ENCODE data around the gene RSU1. TPM values are rescaled to one million over a fixed set of nuclear protein-coding genes. Genes with fewer than 3 reads are reported as not detected.

RSU1 gene
- total and polyA plus RNA-seq, 2 of the 13 experiments (the other 11 are each of a cell fraction or from before 2014, with no cell fraction given) = 32.3 to 35.1 TPM

DNA sequence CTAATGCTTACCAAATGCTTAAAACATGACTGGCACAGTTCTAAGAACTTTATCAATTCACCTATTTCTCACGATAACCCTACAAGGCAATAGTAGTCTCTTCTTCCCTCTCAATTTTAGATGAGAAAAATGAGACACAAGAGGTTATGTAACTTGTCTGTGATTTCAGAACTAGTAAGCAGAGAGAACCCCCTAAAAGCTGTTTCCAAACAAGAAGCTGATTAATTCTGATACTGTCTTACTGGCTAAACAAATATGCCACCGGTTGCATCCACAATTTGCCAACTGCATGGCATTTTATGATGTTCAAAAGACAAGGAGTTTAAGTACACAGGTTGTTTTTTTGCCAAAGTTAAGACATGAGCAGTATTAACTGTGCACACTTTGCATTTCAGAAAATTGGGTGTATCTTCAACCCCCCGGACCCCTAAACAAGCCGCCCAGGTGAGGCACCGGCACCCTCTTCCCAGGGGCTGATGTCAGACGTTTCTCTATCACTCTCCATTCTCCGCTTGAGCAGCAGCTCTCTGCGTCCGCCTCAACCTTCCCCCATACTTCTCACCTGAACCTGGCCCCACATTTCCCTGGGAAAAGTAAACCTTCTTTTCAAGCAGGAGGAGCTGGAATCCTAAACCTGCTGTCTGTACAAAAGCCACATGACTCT is 21.7 kb downstream of the RSU1 start (continued):
- TF ChIP-seq, protein P1, sequence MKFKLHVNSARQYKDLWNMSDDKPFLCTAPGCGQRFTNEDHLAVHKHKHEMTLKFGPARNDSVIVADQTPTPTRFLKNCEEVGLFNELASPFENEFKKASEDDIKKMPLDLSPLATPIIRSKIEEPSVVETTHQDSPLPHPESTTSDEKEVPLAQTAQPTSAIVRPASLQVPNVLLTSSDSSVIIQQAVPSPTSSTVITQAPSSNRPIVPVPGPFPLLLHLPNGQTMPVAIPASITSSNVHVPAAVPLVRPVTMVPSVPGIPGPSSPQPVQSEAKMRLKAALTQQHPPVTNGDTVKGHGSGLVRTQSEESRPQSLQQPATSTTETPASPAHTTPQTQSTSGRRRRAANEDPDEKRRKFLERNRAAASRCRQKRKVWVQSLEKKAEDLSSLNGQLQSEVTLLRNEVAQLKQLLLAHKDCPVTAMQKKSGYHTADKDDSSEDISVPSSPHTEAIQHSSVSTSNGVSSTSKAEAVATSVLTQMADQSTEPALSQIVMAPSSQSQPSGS (CRISPR knock-in tag; IDR thresholded peaks at IDR 0.05) = no peak
- TF ChIP-seq TOE1 (CRISPR knock-in tag; IDR thresholded peaks at IDR 0.05) = no peak

DNA sequence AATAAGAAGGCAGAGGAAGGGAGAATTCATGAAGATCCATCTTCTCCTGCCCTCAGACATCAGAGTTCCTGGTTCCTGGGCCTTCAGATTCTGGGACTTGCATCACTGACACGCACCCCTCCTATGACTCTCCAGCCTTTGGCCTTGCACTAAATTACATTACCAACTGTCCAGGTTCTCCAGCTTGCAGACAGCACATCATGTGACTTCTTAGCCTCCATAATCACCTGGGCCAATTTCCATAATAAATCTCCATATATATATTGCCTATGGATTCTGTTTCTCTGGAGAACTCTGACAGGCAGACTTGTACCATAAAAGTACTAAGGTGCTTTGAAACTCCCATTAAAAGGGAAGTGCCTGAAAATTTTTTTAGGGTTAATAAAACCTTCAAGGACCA is 23.2 kb downstream of the RSU1 start:
- no peak for ATAC-seq
- intact Hi-C loops (cut with micrococcal nuclease; ENCODE audit: unreplicated experiment) = no loop called here
- no peak for DNase-seq (ENCODE audit: low spot score)
- in situ Hi-C loops (cut with HindIII; ENCODE audit: extremely low pct_ligation_motif_present, low pct_unique_long_range_greater_than_20kb) = loop anchor here (25.0 kb wide), 2 partner anchors 682 to 907 kb away; no protein-coding TSS in a partner anchor
- WGBS (ENCODE audit: low lambda C conversion rate) = 100% methylated on average over 1 of the region's 1 CpG
- BruUV-seq (replicated peaks) = no TSS peak
- no peak overlapping the region for H3K4me2 ChIP-seq (ENCODE audit: low read depth, low read length)
- H3K36me3 ChIP-seq (replicated peaks in 1 of 2; ENCODE audit: control insufficient read depth in 1 of 2, insufficient read depth in 2 of 2, low read length in 2 of 2) = no peaks in the 10 kb centered on the region
- H3K4me3 ChIP-seq (replicated peaks in 1 of 3; ENCODE audit: insufficient read depth in 1 of 3, low read depth in 2 of 3, low read length in 3 of 3) = no peak overlapping the region
- FAIRE-seq = no peak
- TF ChIP-seq ZNF138 (CRISPR knock-in tag; IDR thresholded peaks at IDR 0.05; ENCODE audit: low read depth) = no peak
- no peaks in the 10 kb centered on the region for H3K27me3 ChIP-seq (ENCODE audit: control insufficient read depth in 1 of 2, insufficient read depth in 2 of 2, low read length in 2 of 2)
- no peak overlapping the region for H3K9ac ChIP-seq (ENCODE audit: insufficient read depth, low read depth, low read length)
- H4K20me1 ChIP-seq (ENCODE audit: insufficient read depth, low read length) = no peaks in the 10 kb centered on the region
- no peak overlapping the region for H3K27ac ChIP-seq (ENCODE audit: extremely low read length, insufficient read depth, low read length)
- H3K4me1 ChIP-seq (ENCODE audit: insufficient read depth, low read length) = peaks cover 6% of the 10 kb centered on the region
- no peak overlapping the region for H2AFZ ChIP-seq (ENCODE audit: low read length)
- ChIA-PET POLR2A (no interaction called here), CTCF (ENCODE audit: low intra/inter-chr PET ratio, low total read pairs) (no interaction called here)
- no peaks in the 10 kb centered on the region for H3K9me3 ChIP-seq (ENCODE audit: low read length)
- no peaks in the 10 kb centered on the region for H3K79me2 ChIP-seq (ENCODE audit: insufficient read depth, low read length)

DNA sequence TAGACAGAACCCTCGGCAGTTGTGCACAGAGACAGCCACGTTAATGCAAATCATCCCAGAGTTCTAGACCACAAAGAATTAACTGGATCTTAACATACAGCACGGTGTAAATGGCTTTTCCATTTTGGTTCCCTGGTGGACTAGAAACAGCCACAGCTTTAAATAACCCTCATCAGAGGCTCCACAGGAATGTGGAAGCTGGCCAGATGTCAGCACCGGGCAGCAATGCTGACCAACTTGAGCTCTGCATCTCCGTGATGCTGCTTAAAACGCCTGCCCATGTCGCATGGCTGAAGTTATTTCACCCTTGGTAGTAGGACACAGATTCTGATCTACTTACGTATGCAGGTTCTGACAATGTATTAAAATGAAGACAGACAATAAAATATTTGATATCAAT is 24.5 kb downstream of the RSU1 start:
- peaks cover 6% of the 10 kb centered on the region; the same call in 1 of the 2 replicates for H3K4me1 ChIP-seq (ENCODE audit: insufficient read depth, low read length)
- intact Hi-C loops (cut with micrococcal nuclease; ENCODE audit: unreplicated experiment) (no loop called here), in situ Hi-C loops (cut with HindIII; ENCODE audit: extremely low pct_ligation_motif_present, low pct_unique_long_range_greater_than_20kb) (loop anchor here (25.0 kb wide), 2 partner anchors 680 to 905 kb away; no protein-coding TSS in a partner anchor)
- no peak overlapping the region for H3K27ac ChIP-seq (ENCODE audit: extremely low read length, insufficient read depth, low read length)
- no peaks in the 10 kb centered on the region for H3K79me2 ChIP-seq (ENCODE audit: insufficient read depth, low read length)
- no peaks in the 10 kb centered on the region; a peak in 1 of 5 replicates for H3K36me3 ChIP-seq (replicated peaks in 1 of 2; ENCODE audit: control insufficient read depth in 1 of 2, insufficient read depth in 2 of 2, low read length in 2 of 2)
- H3K4me2 ChIP-seq (ENCODE audit: low read depth, low read length) = no peak overlapping the region
- no peaks in the 10 kb centered on the region for H3K9me3 ChIP-seq (ENCODE audit: low read length)
- DNase-seq (ENCODE audit: low spot score) (no peak), FAIRE-seq (no peak), ATAC-seq (no peak)
- no TSS peak for BruUV-seq (replicated peaks)
- no peaks in the 10 kb centered on the region for H3K27me3 ChIP-seq (ENCODE audit: control insufficient read depth in 1 of 2, insufficient read depth in 2 of 2, low read length in 2 of 2)
- 97% methylated on average over 6 of the region's 8 CpGs for WGBS (ENCODE audit: low lambda C conversion rate)
- CTCF ChIA-PET (ENCODE audit: low intra/inter-chr PET ratio, low total read pairs) = no interaction called here
- H3K4me3 ChIP-seq (replicated peaks in 1 of 3; ENCODE audit: insufficient read depth in 1 of 3, low read depth in 2 of 3, low read length in 3 of 3) = no peak overlapping the region
- no peaks in the 10 kb centered on the region for H4K20me1 ChIP-seq (ENCODE audit: insufficient read depth, low read length)
- H3K9ac ChIP-seq (ENCODE audit: insufficient read depth, low read depth, low read length) = no peak overlapping the region
- H2AFZ ChIP-seq (ENCODE audit: low read length) = no peak overlapping the region
- POLR2A ChIA-PET = no interaction called here
- TF ChIP-seq KLF11 (CRISPR knock-in tag; IDR thresholded peaks at IDR 0.05) (no peak), SMAD3 (CRISPR knock-in tag; IDR thresholded peaks at IDR 0.05) (no peak), SMARCC2 (IDR thresholded peaks at IDR 0.05) (no peak), KAT7 (CRISPR knock-in tag; IDR thresholded peaks at IDR 0.05; ENCODE audit: borderline replicate concordance) (no peak), ZBTB7B (CRISPR knock-in tag; IDR thresholded peaks at IDR 0.05) (no peak), SETDB1 (CRISPR knock-in tag; IDR thresholded peaks at IDR 0.05; ENCODE audit: borderline replicate concordance) (no peak), CCDC6 (CRISPR knock-in tag; IDR thresholded peaks at IDR 0.05) (no peak), PAWR (CRISPR knock-in tag; IDR thresholded peaks at IDR 0.05; ENCODE audit: borderline replicate concordance) (no peak), PHF20 (CRISPR knock-in tag; IDR thresholded peaks at IDR 0.05) (no peak), ZNF737 (CRISPR knock-in tag; IDR thresholded peaks at IDR 0.05; ENCODE audit: borderline replicate concordance) (no peak), RFXAP (CRISPR knock-in tag; IDR thresholded peaks at IDR 0.05; ENCODE audit: borderline replicate concordance) (no peak), ZNF451 (CRISPR knock-in tag; IDR thresholded peaks at IDR 0.05) (no peak), HNF4A (CRISPR knock-in tag; IDR thresholded peaks at IDR 0.05) (no peak)
- TF ChIP-seq, protein P2, sequence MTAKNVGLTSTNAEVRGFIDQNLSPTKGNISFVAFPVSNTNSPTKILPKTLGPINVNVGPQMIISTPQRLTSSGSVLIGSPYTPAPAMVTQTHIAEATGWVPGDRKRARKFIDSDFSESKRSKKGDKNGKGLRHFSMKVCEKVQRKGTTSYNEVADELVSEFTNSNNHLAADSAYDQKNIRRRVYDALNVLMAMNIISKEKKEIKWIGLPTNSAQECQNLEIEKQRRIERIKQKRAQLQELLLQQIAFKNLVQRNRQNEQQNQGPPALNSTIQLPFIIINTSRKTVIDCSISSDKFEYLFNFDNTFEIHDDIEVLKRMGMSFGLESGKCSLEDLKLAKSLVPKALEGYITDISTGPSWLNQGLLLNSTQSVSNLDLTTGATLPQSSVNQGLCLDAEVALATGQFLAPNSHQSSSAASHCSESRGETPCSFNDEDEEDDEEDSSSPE (CRISPR knock-in tag; IDR thresholded peaks at IDR 0.05) = no peak

Data from HepG2 (cell line).